ENCODE data around the gene STRN.

- no peak for TF ChIP-seq CTCF (IDR thresholded peaks at IDR 0.05)
- TF ChIP-seq POLR2A (IDR thresholded peaks at IDR 0.05) = no peak
- no peak for TF ChIP-seq EP300 (IDR thresholded peaks at IDR 0.05)
Observed at GRCh38 chr2:36798724-36799123, 167.6 kb downstream of the STRN start.
